H9 (cell line): ENCODE data around the gene SRGAP1. TPM values are rescaled to one million over a fixed set of nuclear protein-coding genes. Genes with fewer than 3 reads are reported as not detected.

Experiments used
- DNase-seq: peaks from one replicate; pipeline ENCODE4 v3.0.0-alpha.2; 2017
- H2AFZ ChIP-seq: one replicate; pipeline ENCODE4 v1.6.1; 2013; ENCODE audit warnings: mild to moderate bottlenecking, low read length, control low read depth, moderate library complexity
- H2AK5ac ChIP-seq: 2 replicates; pipeline ENCODE4 v1.6.1; 2013; ENCODE audit warnings: low read length, control low read depth, mixed read lengths; ENCODE audit not compliant: insufficient read length
- H2BK120ac ChIP-seq: one replicate; pipeline ENCODE4 v1.6.1; 2013; ENCODE audit warnings: low read depth, mild to moderate bottlenecking, low read length, control low read depth, inconsistent platforms; ENCODE audit not compliant: poor library complexity, severe bottlenecking
- H2BK12ac ChIP-seq: 2 replicates; pipeline ENCODE4 v1.6.1; 2013; ENCODE audit warnings: low read length, control low read depth, mixed read lengths, low read depth; ENCODE audit not compliant: insufficient read length
- H2BK15ac ChIP-seq: 2 replicates; pipeline ENCODE4 v1.6.1; 2013; ENCODE audit warnings: low read depth, low read length, control low read depth
- H2BK20ac ChIP-seq: one replicate; pipeline ENCODE4 v1.6.1; 2013; ENCODE audit warnings: low read depth, mild to moderate bottlenecking, low read length, control low read depth, inconsistent platforms; ENCODE audit not compliant: poor library complexity, severe bottlenecking
- H2BK5ac ChIP-seq: 2 replicates; pipeline ENCODE4 v1.6.1; 2013; ENCODE audit warnings: low read length, control low read depth, mixed read lengths; ENCODE audit not compliant: insufficient read length
- H3K14ac ChIP-seq: 2 replicates; pipeline ENCODE4 v1.6.1; 2013; ENCODE audit warnings: low read length, control low read depth; ENCODE audit not compliant: insufficient read depth
- H3K18ac ChIP-seq: 2 replicates; pipeline ENCODE4 v1.6.1; 2013; ENCODE audit warnings: low read depth, mild to moderate bottlenecking, mixed read lengths, low read length, control low read depth; ENCODE audit not compliant: insufficient read length
- H3K23ac ChIP-seq: 2 replicates; pipeline ENCODE4 v1.6.1; 2013; ENCODE audit warnings: low read length, control low read depth, mixed read lengths, low read depth; ENCODE audit not compliant: insufficient read length
- H3K23me2 ChIP-seq: 2 replicates; pipeline ENCODE4 v1.6.1; 2013; ENCODE audit warnings: low read depth, mild to moderate bottlenecking, mixed read lengths, low read length, control low read depth; ENCODE audit not compliant: insufficient read length, poor library complexity, severe bottlenecking
- H3K27ac ChIP-seq: 2 replicates; pipeline ENCODE4 v1.5.1; 2013; ENCODE audit warnings: low read length, control low read depth, mixed read lengths, low read depth; ENCODE audit not compliant: insufficient read length
- H3K27me3 ChIP-seq: 2 replicates; pipeline ENCODE4 v1.6.1; 2013; ENCODE audit warnings: low read length, control low read depth, inconsistent platforms; ENCODE audit not compliant: insufficient read depth
- H3K4ac ChIP-seq: 2 replicates; pipeline ENCODE4 v1.6.1; 2013; ENCODE audit warnings: low read depth, mild to moderate bottlenecking, control low read depth, inconsistent platforms, low read length, moderate library complexity
- H3K4me1 ChIP-seq: 2 replicates; pipeline ENCODE4 v1.6.1; 2013; ENCODE audit warnings: low read length, control low read depth, inconsistent platforms; ENCODE audit not compliant: insufficient read depth
- H3K4me2 ChIP-seq: 2 replicates; pipeline ENCODE4 v1.6.1; 2013; ENCODE audit warnings: low read length, control low read depth, mixed read lengths; ENCODE audit not compliant: insufficient read length, insufficient read depth
- H3K56ac ChIP-seq: 2 replicates; pipeline ENCODE4 v1.6.1; 2013; ENCODE audit warnings: low read depth, mild to moderate bottlenecking, mixed read lengths, low read length, control low read depth; ENCODE audit not compliant: insufficient read length
- H3K79me1 ChIP-seq: 2 replicates; pipeline ENCODE4 v1.6.1; 2013; ENCODE audit warnings: low read depth, mild to moderate bottlenecking, moderate library complexity, low read length, control low read depth, inconsistent platforms; ENCODE audit not compliant: insufficient read depth, poor library complexity, severe bottlenecking
- H3K79me2 ChIP-seq: 2 replicates; pipeline ENCODE4 v1.6.1; 2013; ENCODE audit warnings: low read length, control low read depth, inconsistent platforms; ENCODE audit not compliant: insufficient read depth
- H3K9ac ChIP-seq: 2 replicates; pipeline ENCODE4 v1.6.1; 2013; ENCODE audit warnings: low read length, control low read depth, mixed read lengths; ENCODE audit not compliant: insufficient read length; ENCODE audit errors: extremely low read depth
- H3K9me3 ChIP-seq: one replicate; pipeline ENCODE4 v1.6.1; 2013; ENCODE audit warnings: low read depth, low read length, inconsistent platforms; ENCODE audit not compliant: control insufficient read depth
- H3T11ph ChIP-seq: one replicate; pipeline ENCODE4 v1.6.1; 2013; ENCODE audit warnings: mild to moderate bottlenecking, low read length, control low read depth, inconsistent platforms
- H4K20me1 ChIP-seq: one replicate; pipeline ENCODE4 v1.6.1; 2013; ENCODE audit not compliant: control insufficient read depth, insufficient read length, insufficient read depth
- H4K5ac ChIP-seq: 2 replicates; pipeline ENCODE4 v1.6.1; 2013; ENCODE audit warnings: low read depth, mild to moderate bottlenecking, mixed read lengths, low read length, control low read depth; ENCODE audit not compliant: insufficient read length
- H4K8ac ChIP-seq: replicated peaks from 2 replicates; pipeline ENCODE4 v1.6.1; 2013; ENCODE audit warnings: low read length, control low read depth, mixed read lengths, low read depth; ENCODE audit not compliant: insufficient read length
- H4K91ac ChIP-seq: 2 replicates; pipeline ENCODE4 v1.6.1; 2013; ENCODE audit warnings: low read depth, mild to moderate bottlenecking, moderate library complexity, mixed read lengths, low read length, control low read depth; ENCODE audit not compliant: insufficient read length
- H3K27ac Mint-ChIP-seq, 3 experiments: 2 replicates in 2 of 3; 3 replicates in 1 of 3; pipeline ENCODE4 v1.8.0; 2020 to 2021; ENCODE audit warnings: mixed read lengths in 3 of 3, mild to moderate bottlenecking in 1 of 3, moderate library complexity in 1 of 3
- H3K27me3 Mint-ChIP-seq: 2 replicates; pipeline ENCODE4 v1.8.0; 2021; ENCODE audit warnings: low read depth, mild to moderate bottlenecking, moderate library complexity, mixed read lengths
- H3K36me3 Mint-ChIP-seq, 3 experiments: 2 replicates in 2 of 3; 3 replicates in 1 of 3; pipeline ENCODE4 v1.8.0; 2020 to 2021; ENCODE audit warnings: low read depth in 3 of 3, mixed read lengths in 3 of 3; ENCODE audit not compliant: insufficient read depth in 1 of 3
- H3K4me1 Mint-ChIP-seq, 2 experiments: 2 replicates each; pipeline ENCODE4 v1.8.0; 2020; ENCODE audit warnings: mixed read lengths in 2 of 2
- H3K4me3 Mint-ChIP-seq, 2 experiments: 2 replicates in 1 of 2; 3 replicates in 1 of 2; pipeline ENCODE4 v1.8.0; 2020 to 2021; ENCODE audit warnings: mild to moderate bottlenecking in 2 of 2, mixed read lengths in 2 of 2, moderate library complexity in 1 of 2
- H3K9me3 Mint-ChIP-seq, 2 experiments: 2 replicates in 1 of 2; 3 replicates in 1 of 2; pipeline ENCODE4 v1.8.0; 2020; ENCODE audit warnings: mild to moderate bottlenecking in 2 of 2, mixed read lengths in 2 of 2, moderate library complexity in 1 of 2
- WGBS: extraction: QIAGEN DNeasy Blood & Tissue Kit; methylation state at CpG from one replicate; pipeline ENCODE4 v1.1.7; 2013; ENCODE audit warnings: missing lambda C conversion rate, low lambda C conversion rate, mixed read lengths; ENCODE audit not compliant: insufficient read length; ENCODE audit errors: extremely low coverage; 5-methylcytosine and 5-hydroxymethylcytosine counted together
- total RNA-seq: library from RNA; stranded (reverse); gene quantifications from 2 replicates; pipeline ENCODE4 v1.2.1, GENCODE V29; 2021
- TF ChIP-seq, protein P1 (sequence below): fragments of 200-600 bp; sonication (generic); conservative IDR thresholded peaks from 3 replicates; pipeline ENCODE4 v1.8.0; 2021; ENCODE audit warnings: antibody characterized with exemption, mild to moderate bottlenecking

SRGAP1 gene
- total RNA-seq, 1 experiment from 2014 or later = 4.8 TPM

- Mint-ChIP-seq H3K27ac (no peak overlapping the region), H3K4me3 (no peak overlapping the region), H3K4me1 (peaks cover 10 to 11% of the 10 kb centered on the region in 2 experiments), H3K9me3 (no peaks in the 10 kb centered on the region; a peak in 1 of 5 replicates), H3K27me3 (no peaks in the 10 kb centered on the region), H3K36me3 (peaks cover 0 to 6% (median 5%) of the 10 kb centered on the region in 3 experiments; a peak in 4 of 7 replicates)
- H2BK5ac ChIP-seq = no peak overlapping the region
- no peak overlapping the region for H4K8ac ChIP-seq
- H3K9ac ChIP-seq = no peak overlapping the region
- WGBS = no CpG with 5 or more reads among the region's 3 CpGs
- no peak overlapping the region for H3K4me2 ChIP-seq
- H2AFZ ChIP-seq = no peak overlapping the region
- H4K91ac ChIP-seq = no peak overlapping the region
- no peaks in the 10 kb centered on the region for H3K27me3 ChIP-seq
- H3K18ac ChIP-seq = no peak overlapping the region
- H3K79me2 ChIP-seq = no peaks in the 10 kb centered on the region
- H2BK12ac ChIP-seq = no peak overlapping the region
- no peak overlapping the region for H4K5ac ChIP-seq
- H2BK15ac ChIP-seq = no peak overlapping the region
- no peak overlapping the region for H3T11ph ChIP-seq
- H3K23ac ChIP-seq = no peak overlapping the region
- H2BK120ac ChIP-seq = no peak overlapping the region
- H3K14ac ChIP-seq = no peak overlapping the region
- TF ChIP-seq, protein P1, sequence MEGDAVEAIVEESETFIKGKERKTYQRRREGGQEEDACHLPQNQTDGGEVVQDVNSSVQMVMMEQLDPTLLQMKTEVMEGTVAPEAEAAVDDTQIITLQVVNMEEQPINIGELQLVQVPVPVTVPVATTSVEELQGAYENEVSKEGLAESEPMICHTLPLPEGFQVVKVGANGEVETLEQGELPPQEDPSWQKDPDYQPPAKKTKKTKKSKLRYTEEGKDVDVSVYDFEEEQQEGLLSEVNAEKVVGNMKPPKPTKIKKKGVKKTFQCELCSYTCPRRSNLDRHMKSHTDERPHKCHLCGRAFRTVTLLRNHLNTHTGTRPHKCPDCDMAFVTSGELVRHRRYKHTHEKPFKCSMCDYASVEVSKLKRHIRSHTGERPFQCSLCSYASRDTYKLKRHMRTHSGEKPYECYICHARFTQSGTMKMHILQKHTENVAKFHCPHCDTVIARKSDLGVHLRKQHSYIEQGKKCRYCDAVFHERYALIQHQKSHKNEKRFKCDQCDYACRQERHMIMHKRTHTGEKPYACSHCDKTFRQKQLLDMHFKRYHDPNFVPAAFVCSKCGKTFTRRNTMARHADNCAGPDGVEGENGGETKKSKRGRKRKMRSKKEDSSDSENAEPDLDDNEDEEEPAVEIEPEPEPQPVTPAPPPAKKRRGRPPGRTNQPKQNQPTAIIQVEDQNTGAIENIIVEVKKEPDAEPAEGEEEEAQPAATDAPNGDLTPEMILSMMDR = no peak
- H4K20me1 ChIP-seq = no peaks in the 10 kb centered on the region
- H3K4ac ChIP-seq = no peak overlapping the region
- H3K79me1 ChIP-seq = no peaks in the 10 kb centered on the region
- no peak overlapping the region for H3K27ac ChIP-seq
- H3K56ac ChIP-seq = no peak overlapping the region
- H2AK5ac ChIP-seq = no peak overlapping the region
- H3K4me1 ChIP-seq = no peaks in the 10 kb centered on the region
- no peak for DNase-seq
- no peaks in the 10 kb centered on the region for H3K23me2 ChIP-seq
- H2BK20ac ChIP-seq = no peak overlapping the region
- H3K9me3 ChIP-seq = no peaks in the 10 kb centered on the region
These were observed 213.2 kb downstream of the SRGAP1 start for GRCh38 chr12:64057706-64058105.
